Activated CD4-positive, alpha-beta T cell treated with anti-CD3 and anti-CD28 coated beads, Interleukin-2, amount 50 U/mL, for 4 hours (primary cell): ENCODE results near the gene SCNM1.
A peak's percentile ranks its signal among the peaks of the same experiment; 100 is the strongest.

Experiments
- DNase-seq, 2 experiments: peaks; one replicate each; pipeline ENCODE4 v3.0.0-alpha.2; 2020

SCNM1 gene, protein sequence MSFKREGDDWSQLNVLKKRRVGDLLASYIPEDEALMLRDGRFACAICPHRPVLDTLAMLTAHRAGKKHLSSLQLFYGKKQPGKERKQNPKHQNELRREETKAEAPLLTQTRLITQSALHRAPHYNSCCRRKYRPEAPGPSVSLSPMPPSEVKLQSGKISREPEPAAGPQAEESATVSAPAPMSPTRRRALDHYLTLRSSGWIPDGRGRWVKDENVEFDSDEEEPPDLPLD

DNA sequence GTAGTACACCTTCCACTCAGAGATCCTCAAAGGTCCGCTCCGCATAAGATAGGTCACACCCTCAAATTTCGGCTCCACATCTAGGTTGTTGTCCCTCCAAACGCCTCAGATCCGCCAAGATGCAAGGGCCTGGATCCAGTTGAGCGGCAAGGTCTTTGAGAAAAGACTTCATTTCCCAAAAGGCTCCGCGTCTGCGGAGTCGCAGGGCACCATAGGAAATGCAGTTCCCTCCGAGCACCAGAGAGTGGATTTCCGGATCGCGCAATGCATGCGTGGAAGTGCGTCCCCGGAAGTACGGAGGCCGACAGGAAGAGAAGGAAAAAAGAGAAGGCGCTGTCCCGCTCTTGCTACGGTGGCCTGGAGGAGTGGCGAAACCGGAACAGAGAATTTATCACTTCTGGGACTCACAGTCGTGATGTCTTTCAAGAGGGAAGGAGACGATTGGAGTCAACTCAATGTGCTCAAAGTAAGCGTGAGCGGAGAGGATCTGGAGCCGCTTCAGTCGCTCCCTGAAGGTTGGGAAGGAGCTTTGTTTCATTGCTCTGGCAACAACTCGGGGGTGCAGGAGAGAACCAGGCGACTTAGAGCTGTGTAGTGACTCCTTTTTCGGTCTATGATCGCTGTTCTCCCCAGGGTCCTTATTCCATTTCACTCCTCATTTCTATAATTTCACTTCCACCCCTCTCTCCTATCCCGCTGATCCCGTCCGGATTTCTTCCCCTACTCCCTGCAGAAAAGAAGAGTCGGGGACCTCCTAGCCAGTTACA, at the start of gene SCNM1, which contains the start of gene LYSMD1:
Gene SCNM1 (plus strand): TSS at position 407 of the 767 bp plus-strand sequence. CDS start 9 bp downstream, at position 416.
Gene LYSMD1 (minus strand): TSS at position 165 of the 767 bp plus-strand sequence. CDS start 644 bp downstream, outside the sequence.
- peak; percentile 93 to 95 for DNase-seq

DNA sequence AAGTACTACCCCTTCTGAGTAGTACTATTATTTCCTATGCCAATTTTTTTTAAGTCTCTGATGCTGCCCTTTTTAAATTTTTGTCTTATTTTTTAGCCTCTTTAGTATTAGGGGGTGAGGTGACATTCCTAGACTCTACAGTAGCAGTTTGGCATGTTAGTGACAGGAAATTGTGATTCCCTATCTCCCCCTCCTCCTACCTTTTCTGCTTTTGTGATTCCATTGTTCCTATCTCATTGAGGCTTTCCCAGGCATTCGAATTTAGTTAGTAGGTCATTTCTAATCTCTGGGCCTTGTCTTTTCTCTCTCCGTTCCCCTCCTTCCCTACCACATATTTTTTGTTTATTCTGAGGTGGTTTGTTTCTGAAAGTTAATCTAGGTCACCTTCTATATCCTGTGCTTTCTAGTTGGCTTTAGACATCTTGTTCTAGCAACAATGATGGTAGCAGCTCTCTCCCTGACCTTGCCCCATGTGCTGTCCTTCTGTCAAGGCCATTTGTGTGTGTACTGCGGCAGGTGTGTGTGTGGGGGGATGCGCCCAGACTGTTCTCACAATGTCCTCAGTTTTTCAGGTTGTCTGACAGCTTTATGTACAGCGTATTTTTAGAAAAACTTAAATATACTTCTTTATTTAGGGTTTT, 41.1 kb upstream of the SCNM1 start:
- no peak for DNase-seq

DNA sequence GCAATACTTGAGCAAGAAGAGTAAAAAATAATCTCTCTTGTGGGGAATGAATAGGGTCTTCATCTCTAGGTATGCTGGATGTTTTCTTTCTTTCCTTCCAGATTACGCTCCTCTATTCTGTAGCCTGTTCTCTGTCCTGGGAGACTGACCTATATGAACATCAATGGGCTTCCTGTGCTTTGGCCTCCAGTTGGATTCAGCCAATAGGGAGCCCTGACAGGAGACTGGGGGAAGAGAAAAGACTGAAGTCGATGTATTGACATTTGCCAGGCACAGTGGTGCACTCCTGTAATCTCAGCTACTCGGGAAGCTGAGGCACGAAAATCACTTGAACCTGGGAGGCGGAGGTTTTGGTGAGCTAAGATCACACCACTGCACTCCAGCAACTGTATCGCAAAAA, 37.1 kb upstream of the SCNM1 start:
- DNase-seq, result no peak

DNA sequence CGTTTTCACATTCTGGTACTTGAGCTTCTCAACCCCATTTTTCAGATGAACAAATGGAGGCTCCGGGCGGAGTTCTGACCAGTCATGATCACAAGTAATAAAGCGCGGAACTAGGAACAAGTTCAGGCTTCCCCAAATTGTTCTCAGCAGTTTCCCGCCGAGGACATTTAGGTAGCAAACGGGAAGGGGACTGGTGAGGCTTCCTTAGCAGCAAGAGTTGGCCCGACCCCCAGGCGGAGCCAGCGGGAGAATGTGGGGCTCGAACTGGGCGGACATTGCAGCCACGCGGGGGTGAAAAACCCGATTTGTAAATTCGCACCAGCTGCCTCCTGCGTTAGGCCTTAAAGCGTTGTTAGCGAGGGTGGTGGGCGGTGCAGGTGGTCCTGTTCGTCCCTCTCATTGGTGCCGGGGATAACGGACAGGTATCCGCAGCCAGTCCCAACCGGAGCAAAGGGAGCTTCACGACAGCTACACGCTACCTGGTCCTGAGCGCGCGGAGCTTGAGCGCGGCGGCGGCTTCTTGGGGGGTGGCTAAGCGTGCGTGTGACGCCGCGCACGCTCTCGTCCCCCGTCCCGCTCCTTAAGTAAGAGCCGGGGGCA, 34.9 kb upstream of the SCNM1 start:
- DNase-seq, result peak; percentile 73 to 78

DNA sequence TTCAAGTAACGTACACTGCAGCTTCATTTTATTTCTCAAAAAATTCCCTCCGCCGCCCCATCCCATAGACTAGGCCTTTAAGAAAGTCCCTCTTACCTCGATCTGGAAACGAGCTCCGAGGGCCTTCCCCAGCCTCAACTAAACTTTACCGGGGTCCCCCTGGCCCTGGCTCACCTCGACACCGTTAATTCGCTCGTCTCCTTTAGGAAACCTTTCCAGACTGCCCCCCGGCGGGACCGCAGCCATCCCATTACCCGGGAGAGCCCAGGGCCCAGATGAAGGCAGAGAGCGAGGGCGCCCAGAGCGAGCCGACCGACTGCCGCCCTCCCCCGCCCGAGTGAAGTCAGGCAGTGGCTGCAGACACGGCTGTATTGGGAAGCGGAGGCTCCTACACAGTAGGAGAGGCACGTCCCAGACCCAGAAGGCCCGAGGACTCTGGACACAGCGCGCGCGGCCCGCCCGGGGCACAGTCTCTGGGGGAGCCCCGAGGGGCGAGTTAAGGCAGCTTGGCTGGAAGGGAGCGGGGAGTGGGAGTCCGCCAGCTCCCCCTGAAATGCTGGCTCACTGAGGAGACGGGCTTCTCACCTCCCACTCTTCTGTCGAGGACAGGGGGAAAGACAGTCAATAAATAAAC, 34.1 kb upstream of the SCNM1 start:
- no peak for DNase-seq

DNA sequence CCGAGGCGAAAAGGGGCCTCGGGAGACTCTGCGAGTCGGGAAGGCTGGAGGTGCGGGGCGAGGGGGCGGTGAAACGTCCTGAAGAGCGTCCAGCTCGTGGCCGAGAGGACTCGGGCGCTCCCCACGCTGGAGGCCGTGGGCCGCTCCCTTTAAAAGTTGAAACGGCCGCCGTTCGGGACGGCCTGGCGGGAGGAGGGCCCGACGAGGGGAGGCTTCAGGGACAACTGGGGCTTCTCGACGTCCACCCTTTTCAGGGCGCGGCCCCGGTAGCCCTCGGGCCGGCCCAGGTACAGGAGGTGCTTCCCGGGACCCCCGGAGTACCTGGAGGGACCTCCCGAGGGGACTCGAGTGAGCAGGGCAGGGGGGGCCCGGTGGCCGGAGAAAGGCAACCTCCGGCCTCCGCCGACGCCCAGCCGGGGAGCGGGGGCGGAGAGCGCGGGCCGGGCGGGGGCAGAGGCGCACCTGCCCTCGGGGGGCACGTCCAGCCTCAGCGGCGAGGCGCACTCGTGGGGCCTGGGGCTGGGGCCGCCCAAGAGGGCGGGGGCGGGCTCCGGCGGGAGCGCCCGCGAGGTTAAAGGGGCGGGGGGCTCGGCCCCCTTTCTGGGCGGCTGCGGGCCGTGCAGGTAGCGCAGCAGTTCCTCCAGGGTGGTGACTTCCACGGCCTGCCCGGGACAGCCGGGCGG, 33.5 kb upstream of the SCNM1 start:
- no peak for DNase-seq

DNA sequence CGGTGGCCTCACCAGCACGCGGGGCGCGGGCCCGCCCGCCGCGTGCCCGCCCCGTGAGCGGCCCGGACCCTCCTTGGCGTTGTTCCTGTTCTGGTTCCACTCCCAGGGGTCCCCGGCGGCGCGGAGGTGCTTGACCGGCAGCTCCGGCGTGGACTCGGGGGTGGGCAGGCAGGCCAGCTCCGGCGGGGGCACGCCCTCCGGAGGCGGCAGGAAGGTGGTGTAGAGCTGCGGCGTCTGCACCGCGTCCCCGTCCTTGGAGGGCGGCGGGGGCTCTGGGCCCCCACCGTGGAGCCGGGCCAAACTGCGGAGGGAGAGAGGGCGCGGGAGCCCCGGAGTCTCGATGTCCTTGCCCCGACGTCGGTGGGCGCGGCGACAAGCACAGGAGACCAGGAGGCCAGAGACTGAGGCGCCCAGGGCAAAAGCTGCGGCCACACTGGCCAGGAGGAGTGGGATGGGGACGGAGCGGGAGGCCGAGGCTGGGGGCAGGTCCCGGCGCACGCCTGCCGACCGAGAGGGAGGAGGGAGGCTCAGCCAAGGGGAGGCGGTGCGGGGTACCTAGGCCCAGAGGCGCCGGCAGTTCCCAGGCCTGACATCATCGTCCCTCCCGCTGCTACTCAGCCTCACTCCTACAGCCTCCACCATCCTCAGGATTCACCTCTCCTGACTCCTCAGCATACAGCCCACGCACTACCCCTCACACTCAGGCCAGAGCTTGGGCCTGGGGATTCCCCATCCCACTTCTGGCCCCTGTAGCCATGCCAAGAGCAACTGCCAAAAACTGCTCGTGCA, 32.7 kb upstream of the SCNM1 start:
- DNase-seq, result no peak

DNA sequence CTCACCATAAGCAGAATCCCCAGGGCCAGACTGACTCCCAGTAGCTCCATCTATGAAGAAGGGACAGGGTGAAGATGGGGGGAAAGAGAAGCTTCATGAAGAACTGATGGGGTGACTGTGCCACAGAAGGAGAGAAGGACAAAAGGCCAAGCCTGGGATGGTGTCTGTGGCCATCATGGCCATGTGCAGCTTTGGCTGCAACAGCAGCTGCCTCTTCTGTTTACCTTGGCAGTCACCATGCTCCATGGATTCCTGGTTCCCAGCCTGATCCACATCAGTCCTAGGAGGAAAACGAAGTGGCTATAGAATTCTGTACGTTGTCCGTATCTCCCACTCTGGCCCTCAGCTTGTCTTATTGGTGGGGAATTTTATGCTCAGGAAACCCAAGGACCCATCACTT, 31.5 kb upstream of the SCNM1 start:
- no peak for DNase-seq

DNA sequence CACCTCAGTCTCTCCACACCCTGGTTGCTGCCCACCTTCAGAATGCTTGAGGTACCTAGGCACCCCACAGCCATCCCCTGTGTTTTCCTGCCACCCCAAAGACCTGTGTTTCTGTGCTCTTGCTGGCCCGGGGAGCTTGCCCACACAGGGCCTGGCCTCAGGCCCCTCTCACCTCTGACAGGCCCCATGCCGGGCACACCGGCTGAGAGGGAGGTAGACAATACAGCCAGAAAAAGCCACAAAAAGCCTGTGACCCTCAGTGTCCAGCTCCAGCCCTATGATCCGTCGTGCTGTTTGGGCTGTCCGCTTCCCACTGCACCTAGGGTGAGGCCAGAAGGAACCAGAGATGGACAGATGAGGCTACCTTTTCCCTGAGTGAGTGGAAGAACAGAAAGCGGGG, 31.0 kb upstream of the SCNM1 start:
- no peak for DNase-seq

DNA sequence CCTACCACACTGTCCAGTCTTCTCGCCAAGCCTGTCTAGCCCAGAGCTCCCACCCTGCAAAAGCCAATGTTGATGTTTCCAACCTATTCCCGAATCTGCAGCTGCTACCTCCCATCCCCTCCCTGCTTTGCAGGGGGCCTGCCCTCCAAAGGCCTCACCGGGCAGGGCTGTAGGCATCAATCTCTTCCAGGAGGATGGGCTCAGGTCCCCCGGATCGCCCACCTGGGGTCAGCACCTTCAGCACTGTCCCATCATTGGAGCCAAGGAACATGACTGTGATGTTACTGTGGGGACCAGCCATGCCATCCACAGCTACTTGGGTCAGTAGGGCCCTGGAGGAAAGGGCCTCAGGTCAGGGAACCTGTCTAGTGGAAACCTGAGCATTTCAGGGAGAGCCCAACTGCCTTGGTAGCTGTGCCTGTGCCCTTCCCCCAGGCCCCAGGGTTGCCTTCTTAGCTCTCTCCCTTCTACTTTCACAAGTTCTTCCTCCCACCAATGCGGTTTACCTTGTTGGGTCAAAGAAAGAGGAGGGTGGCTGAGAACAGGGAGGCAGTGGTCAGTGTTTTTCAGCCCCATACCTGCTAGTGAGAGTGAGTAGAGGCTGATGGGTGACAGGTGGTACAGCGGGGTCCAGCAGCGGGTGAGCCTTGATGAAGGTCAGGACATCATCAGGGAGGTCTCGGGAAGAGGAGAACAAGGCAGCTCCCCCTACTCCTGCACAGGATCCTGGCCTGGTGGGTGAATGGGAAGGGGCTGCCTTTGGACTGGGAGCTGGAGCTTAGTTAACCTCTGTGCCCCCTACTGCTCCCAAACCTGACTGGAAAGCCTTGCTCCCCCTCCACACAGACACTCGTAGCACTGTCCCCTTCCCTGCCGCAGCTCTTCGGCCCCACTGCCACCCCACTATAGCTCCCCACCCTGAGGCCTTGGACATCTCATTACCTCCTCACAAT, 30.2 kb upstream of the SCNM1 start:
- no peak for DNase-seq

DNA sequence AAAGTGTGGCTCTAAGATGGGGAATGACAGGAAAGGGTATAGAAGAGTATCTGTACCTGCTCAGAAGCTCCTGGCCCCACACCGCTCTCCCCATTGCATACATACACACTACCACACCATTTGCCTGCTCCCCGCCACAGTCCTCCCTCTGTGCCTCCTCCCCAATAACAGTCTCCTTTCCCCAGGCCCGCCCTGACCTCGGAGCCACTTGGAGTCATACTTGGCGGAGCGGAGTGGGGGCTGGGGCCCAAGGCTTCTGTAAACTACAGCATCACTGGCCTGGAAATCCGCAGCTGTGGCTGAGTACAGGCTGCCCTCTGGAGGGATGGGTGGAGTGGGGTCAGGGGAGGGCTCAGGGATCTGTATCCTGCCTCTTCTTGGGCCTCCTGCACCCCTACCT, 28.2 kb upstream of the SCNM1 start:
- no peak for DNase-seq

DNA sequence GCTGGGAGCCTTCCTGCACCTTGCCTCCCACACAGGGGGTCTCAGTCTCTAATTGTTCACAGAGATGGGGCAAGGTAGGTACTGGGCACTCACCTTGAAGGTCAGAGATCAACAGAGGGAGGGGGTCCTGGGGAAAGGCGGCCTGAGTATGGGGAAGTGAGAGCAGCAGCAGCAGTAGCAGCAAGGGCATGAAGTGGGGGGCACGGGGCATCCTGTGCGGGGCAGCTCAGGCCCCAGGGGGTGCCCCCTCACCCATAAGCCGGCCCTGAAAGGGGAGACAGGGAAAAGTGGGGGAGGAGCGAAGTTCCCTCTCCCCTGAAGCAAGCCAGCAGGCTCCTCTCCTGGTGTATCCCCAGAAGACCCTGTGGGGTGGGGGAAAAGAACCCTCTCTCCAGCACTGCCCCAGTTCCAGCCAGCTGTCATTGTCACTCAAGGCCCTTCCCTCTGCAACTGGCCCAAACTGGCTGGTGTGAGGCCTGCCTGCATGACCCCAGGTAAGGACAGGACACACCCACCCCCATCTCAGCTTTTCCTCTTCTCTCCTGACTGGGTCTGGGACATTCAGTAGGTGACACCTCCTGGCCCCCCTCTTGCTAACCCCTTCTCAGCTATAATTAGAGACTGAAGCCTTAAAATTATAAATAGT, 23.4 kb upstream of the SCNM1 start:
- no peak for DNase-seq

DNA sequence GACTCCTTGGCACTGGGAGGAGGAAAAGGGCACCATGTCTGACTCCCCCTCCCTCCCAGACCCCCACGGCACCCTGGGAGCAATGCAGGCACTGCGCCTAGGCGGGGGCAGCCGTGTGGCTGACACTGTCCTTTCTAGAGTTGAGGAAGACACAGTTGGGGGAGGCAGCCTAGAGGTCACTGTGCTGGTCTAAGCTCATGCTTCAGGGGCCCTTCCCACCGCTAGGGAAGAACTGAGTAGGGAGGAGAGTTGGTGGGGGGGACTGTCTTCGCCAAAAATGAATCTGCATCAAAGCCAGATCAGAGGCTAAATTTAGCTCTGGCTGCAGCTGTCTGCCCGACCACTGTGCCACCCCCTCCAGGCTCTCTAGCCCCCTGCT, 22.9 kb upstream of the SCNM1 start:
- no peak for DNase-seq

DNA sequence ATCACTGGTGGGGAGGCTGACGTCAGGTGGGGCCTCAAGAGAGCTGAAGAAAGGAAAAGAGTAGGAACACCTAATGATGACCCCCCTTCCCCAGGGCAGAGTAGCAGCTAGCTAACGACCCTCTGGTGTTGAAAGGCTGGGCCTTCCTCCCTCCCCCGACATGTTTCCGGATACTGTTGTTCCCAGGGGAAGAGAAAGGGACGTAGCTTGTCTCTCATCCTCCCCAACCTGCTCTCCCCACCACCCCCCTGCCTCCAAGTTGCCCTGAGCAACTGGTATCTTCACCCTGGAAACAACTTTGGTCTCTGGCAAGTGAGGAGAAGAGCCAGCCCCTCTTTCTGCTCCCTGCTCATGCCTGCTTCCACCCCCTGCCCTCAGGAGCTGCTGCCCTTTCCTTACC, 22.0 kb upstream of the SCNM1 start:
- no peak for DNase-seq

DNA sequence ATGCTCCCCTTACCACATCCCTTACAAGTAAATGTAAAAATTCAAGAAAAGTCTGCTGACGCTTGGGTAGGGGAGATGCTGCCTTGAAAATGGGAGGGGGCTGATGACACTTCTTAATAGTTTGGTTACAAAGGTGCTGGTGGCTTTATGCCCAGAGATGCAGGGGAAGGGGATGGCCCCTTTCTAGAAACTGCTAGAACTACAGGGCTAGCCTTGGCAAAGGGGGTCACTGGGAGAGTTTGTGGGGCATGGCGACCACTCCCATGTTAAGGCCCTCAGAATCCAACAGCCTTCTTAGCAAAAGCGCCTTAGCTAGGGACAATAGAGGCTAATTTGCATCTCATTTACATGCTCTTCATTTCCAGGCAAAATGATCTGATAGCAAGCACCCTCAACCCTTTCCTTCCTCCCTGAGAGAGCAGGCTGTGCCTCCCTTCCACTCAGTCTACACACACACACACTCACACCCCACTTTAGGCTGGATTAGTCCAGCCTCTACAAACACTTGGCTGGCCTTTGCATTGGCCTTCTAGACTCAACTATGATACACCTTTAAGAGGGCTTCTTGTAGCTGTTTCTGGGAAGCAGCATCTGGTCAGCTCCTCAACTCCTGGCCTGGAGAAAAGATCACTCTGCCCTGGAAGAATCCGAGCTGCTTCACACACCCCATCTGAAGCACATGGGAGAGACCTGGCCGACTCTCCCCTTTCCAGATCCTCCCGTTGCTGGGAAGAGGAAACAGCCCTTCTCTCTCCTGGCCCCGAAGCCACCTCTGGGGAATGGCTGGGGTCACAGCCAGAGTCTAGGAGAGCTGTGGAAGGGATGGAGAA, 21.3 kb upstream of the SCNM1 start:
- no peak for DNase-seq

DNA sequence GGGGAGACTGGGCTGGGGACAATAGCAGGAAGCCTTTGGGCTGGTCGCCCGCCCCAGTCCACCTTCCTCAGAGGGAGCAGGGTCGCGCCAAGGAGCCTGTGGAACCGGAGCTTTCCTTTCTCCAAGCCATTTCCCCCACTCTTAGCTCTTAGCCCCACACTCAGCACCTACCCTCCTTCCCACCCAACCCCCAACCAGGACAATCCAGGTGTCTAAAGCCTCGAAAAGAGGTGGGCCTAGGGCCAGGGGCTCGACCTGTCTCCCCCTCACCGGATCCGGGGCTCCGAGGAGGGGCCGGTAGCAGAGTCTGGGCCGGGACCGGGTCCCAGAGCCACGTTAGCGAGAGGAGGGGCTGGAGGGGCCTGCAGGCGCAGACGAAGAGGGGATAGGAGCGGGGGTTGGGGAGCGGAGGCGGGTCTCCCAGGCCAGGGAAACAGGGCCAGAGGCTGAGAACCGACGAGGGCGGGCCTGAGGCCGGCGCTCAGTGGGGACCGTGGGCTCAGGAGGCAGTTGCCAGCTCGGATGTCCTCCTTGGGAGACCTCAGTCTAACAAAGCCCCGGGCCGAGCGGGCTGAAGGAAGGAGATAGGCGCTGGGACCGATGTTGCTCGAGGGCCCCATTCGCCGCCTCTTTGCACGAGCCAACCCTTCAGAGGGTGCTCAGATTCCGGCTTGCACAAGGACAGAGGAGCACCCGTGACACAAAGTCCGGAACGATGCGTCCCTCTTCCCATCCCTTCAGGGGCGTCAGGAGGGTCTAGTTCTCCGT, 20.5 kb upstream of the SCNM1 start:
- DNase-seq, result no peak

DNA sequence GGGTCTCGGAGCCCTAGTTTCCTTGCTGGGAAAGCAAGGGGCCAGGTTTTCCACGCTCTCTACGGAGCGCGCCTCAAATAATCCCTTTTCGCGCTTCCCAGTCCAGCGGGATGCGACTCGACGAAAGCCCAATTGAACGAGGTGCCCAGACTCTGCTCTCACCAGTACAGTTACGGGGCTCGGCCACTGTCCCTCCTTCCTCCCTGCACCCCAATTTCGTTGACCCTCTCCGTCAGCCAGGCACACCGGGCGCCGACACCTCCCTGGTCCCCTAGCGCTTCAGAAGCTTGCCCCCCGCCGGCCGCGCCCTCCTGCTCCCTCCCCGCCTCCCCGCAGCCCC, 19.9 kb upstream of the SCNM1 start:
- no peak for DNase-seq

DNA sequence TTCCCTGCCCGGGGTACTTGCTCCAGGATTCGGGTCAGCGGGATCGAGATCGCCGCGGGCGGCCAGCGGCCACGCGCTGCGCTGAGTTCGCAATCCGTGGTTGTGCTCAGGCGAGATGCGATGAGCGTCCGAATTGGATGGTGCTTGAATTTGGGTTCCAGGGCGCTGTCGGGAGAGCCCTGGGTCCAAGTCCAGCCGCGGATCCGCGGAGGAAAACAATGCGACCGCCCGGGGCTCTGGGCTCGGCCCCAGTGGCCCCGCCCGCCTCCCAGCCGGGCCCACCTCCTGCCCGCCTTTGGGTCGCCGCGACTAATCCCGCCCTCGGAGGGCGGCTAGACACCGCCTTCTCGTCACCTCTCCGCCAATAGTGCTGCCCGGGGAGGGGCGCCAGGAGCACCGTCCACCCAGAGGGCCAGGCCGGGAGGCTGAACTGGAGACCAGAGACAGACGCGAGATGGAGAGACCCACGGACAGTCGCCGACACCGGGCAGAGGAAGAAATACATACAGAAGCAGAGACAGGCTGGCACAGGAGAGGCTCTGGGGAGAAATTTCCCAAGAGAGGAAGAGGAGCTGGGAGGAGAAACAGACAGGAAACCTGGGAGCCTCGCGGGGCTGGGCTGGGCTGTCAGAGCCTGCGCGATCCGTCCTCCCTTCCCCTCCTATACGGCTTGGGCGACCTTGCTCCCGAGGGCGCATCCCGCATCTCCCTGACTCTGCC, 19.4 kb upstream of the SCNM1 start, which contains the start of gene SEMA6C:
Gene SEMA6C (minus strand): TSS at position 220 of the 720 bp plus-strand sequence. CDS start 4,010 bp downstream, outside the sequence.
- DNase-seq, result peak; percentile 77 to 79
